HepG2 (cell line): ENCODE measurements around the gene TNS1. TPM values are rescaled to one million over a fixed set of nuclear protein-coding genes. Genes with fewer than 3 reads are reported as not detected.

Experiments
- GABPB1 ChIP-seq: IDR thresholded peaks from 2 replicates; pipeline ENCODE4 v1.6.1; 2016; ENCODE audit warnings: mild to moderate bottlenecking, missing genetic modification reagents, moderate library complexity, missing compliant biosample characterization
- GPN1 ChIP-seq: sonication (generic); formaldehyde crosslinking; IDR thresholded peaks from 2 replicates; pipeline ENCODE4 v1.5.1; 2020; ENCODE audit warnings: missing genetic modification reagents, borderline replicate concordance
- JUNB ChIP-seq: sonication (generic); formaldehyde crosslinking; IDR thresholded peaks from 2 replicates; pipeline ENCODE4 v1.8.0; 2022; ENCODE audit warnings: missing genetic modification reagents, mild to moderate bottlenecking, borderline replicate concordance
- LCORL ChIP-seq, 2 experiments: fragments of 450-650 bp in 1 of 2; sonication (generic) in 1 of 2; formaldehyde crosslinking in 1 of 2; IDR thresholded peaks; 2 replicates each; pipeline versions ENCODE4 v1.5.0 to v1.6.1; 2017 to 2020; ENCODE audit warnings: antibody characterized with exemption in 1 of 2, missing genetic modification reagents in 1 of 2
- NR1H2 ChIP-seq: sonication (generic); formaldehyde crosslinking; IDR thresholded peaks from 2 replicates; pipeline ENCODE4 v1.8.1; 2022; ENCODE audit warnings: low read depth, missing genetic modification reagents, borderline replicate concordance
- PHF5A ChIP-seq: IDR thresholded peaks from one replicate; pipeline ENCODE4 v1.6.1; 2018; ENCODE audit warnings: low read depth, missing genetic modification reagents; ENCODE audit not compliant: unreplicated experiment
- POLR2G ChIP-seq: fragments of 200-400 bp; formaldehyde crosslinking; IDR thresholded peaks from 2 replicates; pipeline ENCODE4 v1.6.1; 2018; ENCODE audit warnings: mild to moderate bottlenecking, low read depth, low read length, moderate library complexity
- REPIN1 ChIP-seq: sonication (generic); formaldehyde crosslinking; IDR thresholded peaks from 2 replicates; pipeline ENCODE4 v1.8.0; 2022; ENCODE audit warnings: missing genetic modification reagents, low read depth, mild to moderate bottlenecking, borderline replicate concordance
- ZNF772 ChIP-seq: sonication (generic); formaldehyde crosslinking; IDR thresholded peaks from 2 replicates; pipeline ENCODE4 v1.5.0; 2020; ENCODE audit warnings: mild to moderate bottlenecking, missing genetic modification reagents
- polyA plus RNA-seq, 8 experiments: library from polyadenylated mRNA; depleted of rRNA in 3 of 8; stranded (reverse) in 7 of 8; unstranded in 1 of 8; fragments of >200 nt; fragmentation: Illumina TruSeq in 4 of 8; extraction: Trizol in 4 of 8; gene quantifications; 2 replicates each; pipeline versions ENCODE4 v1.2.1 to v1.2.3, GENCODE V29; 2011 to 2016; ENCODE audit warnings: low read depth in 4 of 8, missing spikeins in 1 of 8, mixed read lengths in 1 of 8; ENCODE audit not compliant: insufficient read depth in 1 of 8
- total RNA-seq, 5 experiments: library from RNA; depleted of rRNA; stranded (reverse); fragments of >200 nt; fragmentation: Illumina TruSeq; extraction: Trizol; gene quantifications; 2 replicates each; pipeline ENCODE4 v1.2.3, GENCODE V29; 2016; ENCODE audit warnings: low read depth in 1 of 5
- TF ChIP-seq, protein P1 (sequence below): sonication (generic); formaldehyde crosslinking; IDR thresholded peaks from 2 replicates; pipeline ENCODE4 v1.5.0; 2020; ENCODE audit warnings: mild to moderate bottlenecking, missing genetic modification reagents
- TF ChIP-seq, protein P2 (sequence below): sonication (generic); formaldehyde crosslinking; IDR thresholded peaks from 2 replicates; pipeline ENCODE4 v1.5.1; 2020; ENCODE audit warnings: mild to moderate bottlenecking, missing genetic modification reagents, moderate library complexity
- TF ChIP-seq, protein P3 (sequence below): sonication (generic); formaldehyde crosslinking; IDR thresholded peaks from 2 replicates; pipeline ENCODE4 v1.5.0; 2020; ENCODE audit warnings: missing genetic modification reagents, mild to moderate bottlenecking, borderline replicate concordance
- TF ChIP-seq, protein P4 (sequence below): sonication (generic); IDR thresholded peaks from 2 replicates; pipeline ENCODE4 v1.6.1; 2016; ENCODE audit warnings: low read depth, borderline replicate concordance
- TF ChIP-seq, protein P5 (sequence below): sonication (generic); formaldehyde crosslinking; IDR thresholded peaks from 2 replicates; pipeline ENCODE4 v1.8.1; 2022; ENCODE audit warnings: mild to moderate bottlenecking, missing genetic modification reagents

Gene TNS1
- total and polyA plus RNA-seq, 2 of the 13 experiments (the other 11 are each of a cell fraction or from before 2014, with no cell fraction given) = 1.9 to 118 TPM

DNA sequence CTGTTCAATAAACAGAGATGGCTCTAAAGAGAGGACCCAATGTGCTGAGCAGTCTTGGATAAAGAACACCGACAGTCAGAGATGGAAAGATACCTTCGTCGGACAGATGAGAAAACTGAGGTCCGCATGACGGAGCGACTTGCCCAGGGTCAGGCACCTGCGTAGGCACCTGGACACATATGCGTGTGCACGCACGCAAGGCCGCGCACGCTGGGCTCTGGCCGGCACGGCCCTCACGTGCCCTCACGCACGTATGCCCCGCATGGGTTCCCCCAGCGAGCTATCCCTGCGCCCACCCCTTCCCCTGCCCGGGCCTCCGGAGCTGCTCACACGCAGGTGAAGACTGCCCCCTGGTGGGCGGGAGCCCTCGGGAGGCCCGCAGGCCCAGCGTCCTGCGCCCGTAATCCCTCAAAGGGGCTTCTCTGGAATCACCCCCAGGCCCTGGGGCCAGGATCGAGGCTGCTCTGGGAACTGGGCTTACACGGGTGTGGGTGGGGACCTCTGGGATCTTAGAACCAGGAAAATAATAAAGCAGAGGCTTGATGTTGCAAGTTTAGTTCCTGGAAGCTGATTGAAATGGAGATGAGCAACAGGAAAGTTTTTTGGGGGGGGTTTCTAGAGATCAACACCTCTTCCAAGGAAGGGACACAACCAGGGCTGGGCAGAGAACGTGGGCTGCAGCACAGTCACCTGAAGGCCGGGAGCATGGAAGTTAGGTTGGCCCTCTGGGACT lies 246.3 kb downstream of the TNS1 start (continued):
- TF ChIP-seq, protein P1, sequence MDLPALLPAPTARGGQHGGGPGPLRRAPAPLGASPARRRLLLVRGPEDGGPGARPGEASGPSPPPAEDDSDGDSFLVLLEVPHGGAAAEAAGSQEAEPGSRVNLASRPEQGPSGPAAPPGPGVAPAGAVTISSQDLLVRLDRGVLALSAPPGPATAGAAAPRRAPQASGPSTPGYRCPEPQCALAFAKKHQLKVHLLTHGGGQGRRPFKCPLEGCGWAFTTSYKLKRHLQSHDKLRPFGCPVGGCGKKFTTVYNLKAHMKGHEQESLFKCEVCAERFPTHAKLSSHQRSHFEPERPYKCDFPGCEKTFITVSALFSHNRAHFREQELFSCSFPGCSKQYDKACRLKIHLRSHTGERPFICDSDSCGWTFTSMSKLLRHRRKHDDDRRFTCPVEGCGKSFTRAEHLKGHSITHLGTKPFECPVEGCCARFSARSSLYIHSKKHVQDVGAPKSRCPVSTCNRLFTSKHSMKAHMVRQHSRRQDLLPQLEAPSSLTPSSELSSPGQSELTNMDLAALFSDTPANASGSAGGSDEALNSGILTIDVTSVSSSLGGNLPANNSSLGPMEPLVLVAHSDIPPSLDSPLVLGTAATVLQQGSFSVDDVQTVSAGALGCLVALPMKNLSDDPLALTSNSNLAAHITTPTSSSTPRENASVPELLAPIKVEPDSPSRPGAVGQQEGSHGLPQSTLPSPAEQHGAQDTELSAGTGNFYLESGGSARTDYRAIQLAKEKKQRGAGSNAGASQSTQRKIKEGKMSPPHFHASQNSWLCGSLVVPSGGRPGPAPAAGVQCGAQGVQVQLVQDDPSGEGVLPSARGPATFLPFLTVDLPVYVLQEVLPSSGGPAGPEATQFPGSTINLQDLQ (CRISPR knock-in tag) = no peak
- TF ChIP-seq LCORL (IDR thresholded peaks at IDR 0.05) = no peak
- no peak for TF ChIP-seq LCORL (CRISPR knock-in tag; IDR thresholded peaks at IDR 0.05)
- no peak for TF ChIP-seq NR1H2 (CRISPR knock-in tag)
- TF ChIP-seq, protein P2, sequence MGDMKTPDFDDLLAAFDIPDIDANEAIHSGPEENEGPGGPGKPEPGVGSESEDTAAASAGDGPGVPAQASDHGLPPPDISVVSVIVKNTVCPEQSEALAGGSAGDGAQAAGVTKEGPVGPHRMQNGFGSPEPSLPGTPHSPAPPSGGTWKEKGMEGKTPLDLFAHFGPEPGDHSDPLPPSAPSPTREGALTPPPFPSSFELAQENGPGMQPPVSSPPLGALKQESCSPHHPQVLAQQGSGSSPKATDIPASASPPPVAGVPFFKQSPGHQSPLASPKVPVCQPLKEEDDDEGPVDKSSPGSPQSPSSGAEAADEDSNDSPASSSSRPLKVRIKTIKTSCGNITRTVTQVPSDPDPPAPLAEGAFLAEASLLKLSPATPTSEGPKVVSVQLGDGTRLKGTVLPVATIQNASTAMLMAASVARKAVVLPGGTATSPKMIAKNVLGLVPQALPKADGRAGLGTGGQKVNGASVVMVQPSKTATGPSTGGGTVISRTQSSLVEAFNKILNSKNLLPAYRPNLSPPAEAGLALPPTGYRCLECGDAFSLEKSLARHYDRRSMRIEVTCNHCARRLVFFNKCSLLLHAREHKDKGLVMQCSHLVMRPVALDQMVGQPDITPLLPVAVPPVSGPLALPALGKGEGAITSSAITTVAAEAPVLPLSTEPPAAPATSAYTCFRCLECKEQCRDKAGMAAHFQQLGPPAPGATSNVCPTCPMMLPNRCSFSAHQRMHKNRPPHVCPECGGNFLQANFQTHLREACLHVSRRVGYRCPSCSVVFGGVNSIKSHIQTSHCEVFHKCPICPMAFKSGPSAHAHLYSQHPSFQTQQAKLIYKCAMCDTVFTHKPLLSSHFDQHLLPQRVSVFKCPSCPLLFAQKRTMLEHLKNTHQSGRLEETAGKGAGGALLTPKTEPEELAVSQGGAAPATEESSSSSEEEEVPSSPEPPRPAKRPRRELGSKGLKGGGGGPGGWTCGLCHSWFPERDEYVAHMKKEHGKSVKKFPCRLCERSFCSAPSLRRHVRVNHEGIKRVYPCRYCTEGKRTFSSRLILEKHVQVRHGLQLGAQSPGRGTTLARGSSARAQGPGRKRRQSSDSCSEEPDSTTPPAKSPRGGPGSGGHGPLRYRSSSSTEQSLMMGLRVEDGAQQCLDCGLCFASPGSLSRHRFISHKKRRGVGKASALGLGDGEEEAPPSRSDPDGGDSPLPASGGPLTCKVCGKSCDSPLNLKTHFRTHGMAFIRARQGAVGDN (CRISPR knock-in tag) = peak; percentile 52
- TF ChIP-seq, protein P3, sequence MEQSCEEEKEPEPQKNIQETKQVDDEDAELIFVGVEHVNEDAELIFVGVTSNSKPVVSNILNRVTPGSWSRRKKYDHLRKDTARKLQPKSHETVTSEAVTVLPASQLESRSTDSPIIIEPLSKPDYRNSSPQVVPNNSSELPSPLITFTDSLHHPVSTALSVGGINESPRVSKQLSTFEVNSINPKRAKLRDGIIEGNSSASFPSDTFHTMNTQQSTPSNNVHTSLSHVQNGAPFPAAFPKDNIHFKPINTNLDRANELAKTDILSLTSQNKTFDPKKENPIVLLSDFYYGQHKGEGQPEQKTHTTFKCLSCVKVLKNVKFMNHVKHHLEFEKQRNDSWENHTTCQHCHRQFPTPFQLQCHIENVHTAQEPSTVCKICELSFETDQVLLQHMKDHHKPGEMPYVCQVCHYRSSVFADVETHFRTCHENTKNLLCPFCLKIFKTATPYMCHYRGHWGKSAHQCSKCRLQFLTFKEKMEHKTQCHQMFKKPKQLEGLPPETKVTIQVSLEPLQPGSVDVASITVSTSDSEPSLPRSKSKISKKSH (CRISPR knock-in tag) = peak; percentile 34; the same call in 1 of the 2 replicates
- TF ChIP-seq JUNB (CRISPR knock-in tag) = no peak
- TF ChIP-seq PHF5A (CRISPR knock-in tag) = no peak
- TF ChIP-seq, protein P4, sequence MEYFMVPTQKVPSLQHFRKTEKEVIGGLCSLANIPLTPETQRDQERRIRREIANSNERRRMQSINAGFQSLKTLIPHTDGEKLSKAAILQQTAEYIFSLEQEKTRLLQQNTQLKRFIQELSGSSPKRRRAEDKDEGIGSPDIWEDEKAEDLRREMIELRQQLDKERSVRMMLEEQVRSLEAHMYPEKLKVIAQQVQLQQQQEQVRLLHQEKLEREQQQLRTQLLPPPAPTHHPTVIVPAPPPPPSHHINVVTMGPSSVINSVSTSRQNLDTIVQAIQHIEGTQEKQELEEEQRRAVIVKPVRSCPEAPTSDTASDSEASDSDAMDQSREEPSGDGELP = no peak
- TF ChIP-seq, protein P5, sequence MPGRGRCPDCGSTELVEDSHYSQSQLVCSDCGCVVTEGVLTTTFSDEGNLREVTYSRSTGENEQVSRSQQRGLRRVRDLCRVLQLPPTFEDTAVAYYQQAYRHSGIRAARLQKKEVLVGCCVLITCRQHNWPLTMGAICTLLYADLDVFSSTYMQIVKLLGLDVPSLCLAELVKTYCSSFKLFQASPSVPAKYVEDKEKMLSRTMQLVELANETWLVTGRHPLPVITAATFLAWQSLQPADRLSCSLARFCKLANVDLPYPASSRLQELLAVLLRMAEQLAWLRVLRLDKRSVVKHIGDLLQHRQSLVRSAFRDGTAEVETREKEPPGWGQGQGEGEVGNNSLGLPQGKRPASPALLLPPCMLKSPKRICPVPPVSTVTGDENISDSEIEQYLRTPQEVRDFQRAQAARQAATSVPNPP (CRISPR knock-in tag) = no peak
- TF ChIP-seq GABPB1 (CRISPR knock-in tag) = peak; percentile 49; the same call in 1 of the 2 replicates
- no peak for TF ChIP-seq POLR2G
- TF ChIP-seq REPIN1 (CRISPR knock-in tag) = no peak
- TF ChIP-seq ZNF772 (CRISPR knock-in tag) = no peak
- no peak for TF ChIP-seq GPN1
